H1 (cell line): ENCODE measurements around the gene TSPAN17. TPM values are rescaled to one million over a fixed set of nuclear protein-coding genes. Genes with fewer than 3 reads are reported as not detected.

Experiments
- ASH2L ChIP-seq: fragments of 200-600, 300-600 bp; sonication (generic); IDR thresholded peaks from one replicate; pipeline ENCODE4 v1.7.1; 2017; ENCODE audit warnings: low read length
- CBX5 ChIP-seq: fragments of 300-800, 300-1000 bp; sonication (generic); IDR thresholded peaks from 2 replicates; pipeline ENCODE4 v1.7.1; 2016; ENCODE audit warnings: antibody characterized with exemption, low read length, low read depth
- CEBPB ChIP-seq: IDR thresholded peaks from 2 replicates; pipeline ENCODE4 v1.6.1; 2012; ENCODE audit warnings: low read depth, low read length
- GABPA ChIP-seq: IDR thresholded peaks from 2 replicates; pipeline ENCODE4 v1.6.1; 2011; ENCODE audit warnings: mild to moderate bottlenecking, low read length, moderate library complexity, borderline replicate concordance; ENCODE audit not compliant: insufficient read depth
- KDM5A ChIP-seq: fragments of 200-600 bp; IDR thresholded peaks from 2 replicates; pipeline ENCODE4 v1.7.1; 2012; ENCODE audit warnings: mild to moderate bottlenecking, low read length, inconsistent platforms, mixed read lengths
- MAFK ChIP-seq: IDR thresholded peaks from 2 replicates; pipeline ENCODE4 v1.6.1; 2012; ENCODE audit warnings: low read depth, mild to moderate bottlenecking, improper control_type of control experiment, low read length
- NRF1 ChIP-seq: IDR thresholded peaks from 2 replicates; pipeline ENCODE4 v1.6.1; 2011; ENCODE audit warnings: mild to moderate bottlenecking, low read depth, low read length, improper control_type of control experiment
- POLR2AphosphoS5 ChIP-seq: IDR thresholded peaks from 2 replicates; pipeline ENCODE4 v1.6.1; 2011; ENCODE audit warnings: low read depth, low read length
- POU5F1 ChIP-seq: IDR thresholded peaks from 2 replicates; pipeline ENCODE4 v1.6.1; 2011; ENCODE audit warnings: low read depth, mild to moderate bottlenecking, low read length, moderate library complexity
- RFX5 ChIP-seq: IDR thresholded peaks from 2 replicates; pipeline ENCODE4 v1.6.1; 2011; ENCODE audit warnings: low read depth, low read length, improper control_type of control experiment, borderline replicate concordance
- SAP30 ChIP-seq: fragments of 300-600 bp; sonication (generic); IDR thresholded peaks from 2 replicates; pipeline ENCODE4 v1.7.1; 2012; ENCODE audit warnings: low read length, moderate library complexity, mild to moderate bottlenecking, inconsistent platforms; ENCODE audit not compliant: insufficient read depth, insufficient replicate concordance
- SIN3A ChIP-seq, 2 experiments: IDR thresholded peaks in 1 of 2; conservative IDR thresholded peaks in 1 of 2; 2 replicates each; pipeline ENCODE4 v1.6.1; 2011 to 2012; ENCODE audit warnings: low read length in 2 of 2, improper control_type of control experiment in 1 of 2, low read depth in 1 of 2, mild to moderate bottlenecking in 1 of 2
- SIRT6 ChIP-seq: IDR thresholded peaks from one replicate; pipeline ENCODE4 v1.7.1; 2012; ENCODE audit warnings: low read length, inconsistent platforms
- SUZ12 ChIP-seq: fragments of 200-600 bp; sonication (generic); IDR thresholded peaks from 2 replicates; pipeline ENCODE4 v1.6.1; 2012; ENCODE audit warnings: mild to moderate bottlenecking, inconsistent platforms, low read length, moderate library complexity, mixed read lengths
- TBP ChIP-seq: IDR thresholded peaks from 2 replicates; pipeline ENCODE4 v1.6.1; 2011; ENCODE audit warnings: low read depth, low read length, improper control_type of control experiment
- polyA plus RNA-seq, 7 experiments: library from polyadenylated mRNA; depleted of rRNA in 3 of 7; stranded (reverse) in 5 of 7; unstranded in 2 of 7; fragments of >200 nt in 5 of 7; fragments of 200-250 nt in 2 of 7; gene quantifications; 1 replicate in 5 of 7; 2 replicates in 1 of 7; 4 replicates in 1 of 7; pipeline versions ENCODE4 v1.2.1 to v1.2.3, GENCODE V29; 2011 to 2013; ENCODE audit warnings: missing spikeins in 2 of 7, mixed read lengths in 2 of 7
- total RNA-seq: library from RNA; stranded (reverse); fragmentation: NEBNext Ultra II Directional; extraction: Animal tissue kit (Norgen Biotek cat#: 25700); gene quantifications from 2 replicates; pipeline ENCODE4 v1.2.1, GENCODE V29; 2021
- TF ChIP-seq, protein P1 (sequence below): IDR thresholded peaks from 2 replicates; pipeline ENCODE4 v1.6.1; 2011; ENCODE audit warnings: low read depth, mild to moderate bottlenecking, low read length; ENCODE audit not compliant: insufficient read depth

TSPAN17 gene
- total and polyA plus RNA-seq, 2 of the 8 experiments (the other 6 are each of a cell fraction or from before 2014, with no cell fraction given) = 41.5 to 53.7 TPM

DNA sequence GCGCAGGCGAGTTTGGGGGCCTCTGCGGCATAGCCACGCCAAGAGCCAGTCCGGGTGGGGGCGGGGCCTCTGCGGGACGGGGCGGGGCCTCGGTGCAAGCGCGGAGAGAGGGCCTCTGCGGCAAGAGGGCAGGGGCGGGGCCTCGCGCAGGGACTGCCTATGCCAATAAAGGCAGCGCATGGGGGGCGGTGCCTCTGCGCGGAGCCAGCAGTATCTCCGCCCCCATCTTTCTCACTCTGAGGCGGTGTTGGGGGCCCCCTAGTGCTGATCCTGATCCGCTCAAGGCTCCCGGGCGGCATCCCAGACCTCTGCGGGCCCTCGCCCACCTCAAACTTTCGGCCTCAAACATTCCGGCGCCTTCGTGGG, 28.1 kb upstream of the TSPAN17 start (continued):
- TF ChIP-seq RFX5 = no peak
- no peak for TF ChIP-seq NRF1
- no peak for TF ChIP-seq MAFK
- no peak for TF ChIP-seq POLR2AphosphoS5
- no peak for TF ChIP-seq ASH2L
- TF ChIP-seq GABPA = no peak
- no peak for TF ChIP-seq SIRT6
- no peak for TF ChIP-seq SUZ12
- TF ChIP-seq, protein P1, sequence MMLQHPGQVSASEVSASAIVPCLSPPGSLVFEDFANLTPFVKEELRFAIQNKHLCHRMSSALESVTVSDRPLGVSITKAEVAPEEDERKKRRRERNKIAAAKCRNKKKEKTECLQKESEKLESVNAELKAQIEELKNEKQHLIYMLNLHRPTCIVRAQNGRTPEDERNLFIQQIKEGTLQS = no peak
- TF ChIP-seq TBP = no peak
- no peak for TF ChIP-seq POU5F1
- TF ChIP-seq KDM5A = no peak
- no peak for TF ChIP-seq SIN3A (conservative IDR thresholded peaks at IDR 0.05 in 1 of 2, IDR thresholded peaks at IDR 0.05 in 1 of 2; ENCODE audit: low read depth in 1 of 2, low read length in 2 of 2)
- no peak for TF ChIP-seq CBX5
- no peak for TF ChIP-seq CEBPB
- TF ChIP-seq SAP30 = no peak
- TF ChIP-seq, all 59 proteins: peak for 6
